GM13976 (cell line): ENCODE measurements around the gene NEGR1.

ENCODE experiments used
- DNase-seq: peaks from one replicate; pipeline ENCODE4 v3.0.0; 2012; ENCODE audit warnings: low spot score
- CTCF ChIP-seq: IDR thresholded peaks from 2 replicates; pipeline ENCODE4 v1.5.1; 2012; ENCODE audit warnings: borderline replicate concordance, mild to moderate bottlenecking; ENCODE audit not compliant: insufficient read depth; ENCODE audit errors: extremely low read depth, missing control alignments, control extremely low read depth
- in situ Hi-C: fragments of 300-500 bp; cut with MboI; formaldehyde crosslinking; loops from one replicate; pipeline ENCODE4 v1.12.0; 2022; ENCODE audit warnings: low sequenced_read_pairs, mixed read lengths, inconsistent platforms; ENCODE audit not compliant: unreplicated experiment

NEGR1 gene

GRCh38 chr1:71743862-71744261 lies 538.5 kb downstream of the NEGR1 start:
- no peak for TF ChIP-seq CTCF
- no peak for DNase-seq
- in situ Hi-C loops = no loop called here

- no peak for DNase-seq
- in situ Hi-C loops = no loop called here
- TF ChIP-seq CTCF = no peak
These were observed 543.4 kb downstream of the NEGR1 start for GRCh38 chr1:71738910-71739309.

GRCh38 chr1:71738256-71738655 lies 544.1 kb downstream of the NEGR1 start:
- in situ Hi-C loops = no loop called here
- no peak for TF ChIP-seq CTCF
- no peak for DNase-seq

GRCh38 chr1:71737768-71738167 lies 544.6 kb downstream of the NEGR1 start:
- no peak for DNase-seq

GRCh38 chr1:71733121-71733520 lies 549.2 kb downstream of the NEGR1 start:
- no peak for DNase-seq
- no peak for TF ChIP-seq CTCF
- in situ Hi-C loops = no loop called here

More at GRCh38 chr1:71737768-71738167, 544.6 kb downstream of the NEGR1 start:
- in situ Hi-C loops = no loop called here
- TF ChIP-seq CTCF = no peak

GRCh38 chr1:71721532-71721931 lies 560.8 kb downstream of the NEGR1 start:
- no peak for TF ChIP-seq CTCF
- no peak for DNase-seq
- in situ Hi-C loops = no loop called here

GRCh38 chr1:71719330-71719729 lies 563.0 kb downstream of the NEGR1 start:
- TF ChIP-seq CTCF = no peak
- in situ Hi-C loops = no loop called here
- DNase-seq = no peak
